Mammary epithelial cell (primary cell): ENCODE measurements around the gene PIK3AP1.

ENCODE experiments used
- EZH2 ChIP-seq: IDR thresholded peaks from 2 replicates; pipeline ENCODE4 v1.6.1; 2012; ENCODE audit warnings: low read length, inconsistent platforms, borderline replicate concordance
- TF ChIP-seq, protein P1 (sequence below), 2 donors: IDR thresholded peaks in 1 of 2; conservative IDR thresholded peaks in 1 of 2; 2 replicates each; pipeline ENCODE4 v1.5.1; 2011 to 2012; ENCODE audit warnings: inconsistent platforms in 2 of 2, low read length in 2 of 2, mild to moderate bottlenecking in 2 of 2, control low read depth in 1 of 2, low read depth in 1 of 2; ENCODE audit not compliant: insufficient read depth in 1 of 2; ENCODE audit errors: extremely low read depth in 1 of 2

GRCh38 chr10:96705134-96705533 is 15.2 kb downstream of the PIK3AP1 start:
- TF ChIP-seq, protein P1, sequence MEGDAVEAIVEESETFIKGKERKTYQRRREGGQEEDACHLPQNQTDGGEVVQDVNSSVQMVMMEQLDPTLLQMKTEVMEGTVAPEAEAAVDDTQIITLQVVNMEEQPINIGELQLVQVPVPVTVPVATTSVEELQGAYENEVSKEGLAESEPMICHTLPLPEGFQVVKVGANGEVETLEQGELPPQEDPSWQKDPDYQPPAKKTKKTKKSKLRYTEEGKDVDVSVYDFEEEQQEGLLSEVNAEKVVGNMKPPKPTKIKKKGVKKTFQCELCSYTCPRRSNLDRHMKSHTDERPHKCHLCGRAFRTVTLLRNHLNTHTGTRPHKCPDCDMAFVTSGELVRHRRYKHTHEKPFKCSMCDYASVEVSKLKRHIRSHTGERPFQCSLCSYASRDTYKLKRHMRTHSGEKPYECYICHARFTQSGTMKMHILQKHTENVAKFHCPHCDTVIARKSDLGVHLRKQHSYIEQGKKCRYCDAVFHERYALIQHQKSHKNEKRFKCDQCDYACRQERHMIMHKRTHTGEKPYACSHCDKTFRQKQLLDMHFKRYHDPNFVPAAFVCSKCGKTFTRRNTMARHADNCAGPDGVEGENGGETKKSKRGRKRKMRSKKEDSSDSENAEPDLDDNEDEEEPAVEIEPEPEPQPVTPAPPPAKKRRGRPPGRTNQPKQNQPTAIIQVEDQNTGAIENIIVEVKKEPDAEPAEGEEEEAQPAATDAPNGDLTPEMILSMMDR (conservative IDR thresholded peaks at IDR 0.05 in 1 of 2, IDR thresholded peaks at IDR 0.05 in 1 of 2; ENCODE audit: extremely low read depth in 1 of 2, insufficient read depth in 1 of 2, low read depth in 1 of 2, low read length in 2 of 2): no peak
- TF ChIP-seq EZH2: no peak
